SK-N-MC (cell line): ENCODE results near the gene RINL.
"Not testable (repeated sequence)": the region's sequence is repeated elsewhere in the genome, so short reads cannot be mapped to it uniquely, and the experiment has no call there.

Experiments used
- DNase-seq: peaks from one replicate; pipeline ENCODE4 v3.0.0-alpha.2; 2011; ENCODE audit warnings: low read depth, low spot score
- H3K27ac ChIP-seq: fragments of 200-600 bp; sonication (generic); 2 replicates; pipeline ENCODE4 v1.5.1; 2016; ENCODE audit warnings: mixed run types
- H3K36me3 ChIP-seq: fragments of 200-600 bp; sonication (generic); 2 replicates; pipeline ENCODE4 v1.6.1; 2017; ENCODE audit warnings: antibody characterized with exemption, low read length, mixed read lengths; ENCODE audit not compliant: insufficient read depth
- H3K4me3 ChIP-seq: fragments of 200-600 bp; sonication (generic); 2 replicates; pipeline ENCODE4 v1.5.1; 2016
- H3K9ac ChIP-seq: fragments of 200-600 bp; sonication (generic); 2 replicates; pipeline ENCODE4 v1.8.0; 2017; ENCODE audit warnings: mixed run types, mixed read lengths; ENCODE audit not compliant: insufficient read length
- H3K9me3 ChIP-seq: fragments of 200-600 bp; sonication (generic); 2 replicates; pipeline ENCODE4 v1.6.1; 2017; ENCODE audit warnings: low read depth, mild to moderate bottlenecking, antibody characterized with exemption, low read length, moderate library complexity, mixed read lengths
- EZH2 ChIP-seq: fragments of 200-600 bp; sonication (generic); IDR thresholded peaks from one replicate; pipeline ENCODE4 v1.6.1; 2017; ENCODE audit warnings: antibody characterized with exemption
- FOXP2 ChIP-seq: optimal IDR thresholded peaks from 2 replicates; pipeline ENCODE3; 2011; ENCODE audit warnings: mild to moderate bottlenecking, moderate library complexity; ENCODE audit not compliant: insufficient read depth; ENCODE audit errors: extremely low read length, control extremely low read depth
- POLR2AphosphoS5 ChIP-seq: IDR thresholded peaks from 2 replicates; pipeline ENCODE4 v1.6.1; 2012; ENCODE audit warnings: mild to moderate bottlenecking, low read depth, low read length, borderline replicate concordance

Gene RINL

GRCh38 chr19:38837656-38838121, 40.4 kb downstream of the RINL start:
- Histone ChIP-seq H3K9ac (no peak overlapping the region), H3K27ac (peak overlapping the region; percentile 57), H3K36me3 (peaks cover 75% of the 10 kb centered on the region), H3K9me3 (no peaks in the 10 kb centered on the region), H3K4me3 (no peak overlapping the region)
- DNase-seq, result no peak
- TF ChIP-seq EZH2 (no peak), FOXP2 (no peak), POLR2AphosphoS5 (no peak)

GRCh38 chr19:38836983-38837626, 41.0 kb downstream of the RINL start:
- peak overlapping the region; percentile 57; the same call in 1 of the 2 replicates for H3K27ac ChIP-seq
- H3K9me3 ChIP-seq, result no peaks in the 10 kb centered on the region
- H3K9ac ChIP-seq, result no peak overlapping the region
- no peak for DNase-seq
- peaks cover 69% of the 10 kb centered on the region for H3K36me3 ChIP-seq
- H3K4me3 ChIP-seq, result no peak overlapping the region
- no peak for TF ChIP-seq EZH2
- no peak for TF ChIP-seq FOXP2
- TF ChIP-seq POLR2AphosphoS5, result no peak

- H3K27ac ChIP-seq, result peak overlapping the region; percentile 57
- peaks cover 62% of the 10 kb centered on the region for H3K36me3 ChIP-seq
- no peak overlapping the region for H3K9ac ChIP-seq
- no peak for TF ChIP-seq FOXP2
- no peak for TF ChIP-seq EZH2
- no peak for TF ChIP-seq POLR2AphosphoS5
- no peaks in the 10 kb centered on the region for H3K9me3 ChIP-seq
- DNase-seq, result no peak
- no peak overlapping the region for H3K4me3 ChIP-seq
These were observed 41.7 kb downstream of the RINL start for GRCh38 chr19:38836159-38836982.

- no peaks in the 10 kb centered on the region for H3K9me3 ChIP-seq
- H3K4me3 ChIP-seq, result no peak overlapping the region
- no peak overlapping the region for H3K9ac ChIP-seq
- TF ChIP-seq EZH2, result no peak
- no peak for TF ChIP-seq FOXP2
- no peak; the same call in 1 of the 2 replicates for TF ChIP-seq POLR2AphosphoS5
- peaks cover 50% of the 10 kb centered on the region for H3K36me3 ChIP-seq
- DNase-seq, result no peak
- H3K27ac ChIP-seq, result peak overlapping the region; percentile 10
These were observed 43.5 kb downstream of the RINL start for GRCh38 chr19:38834590-38834989.

- no peak for DNase-seq
- H3K27ac ChIP-seq, result peak overlapping the region; percentile 10
- H3K9ac ChIP-seq, result no peak overlapping the region
- peaks cover 45% of the 10 kb centered on the region for H3K36me3 ChIP-seq
- H3K4me3 ChIP-seq, result no peak overlapping the region
- H3K9me3 ChIP-seq, result no peaks in the 10 kb centered on the region
- TF ChIP-seq POLR2AphosphoS5 (no peak), EZH2 (no peak), FOXP2 (no peak)
These were observed 44.0 kb downstream of the RINL start for GRCh38 chr19:38834104-38834490.

GRCh38 chr19:38833092-38833425, 45.0 kb downstream of the RINL start:
- Histone ChIP-seq H3K36me3 (peaks cover 38% of the 10 kb centered on the region), H3K9me3 (no peaks in the 10 kb centered on the region), H3K27ac (peak overlapping the region; percentile 84), H3K9ac (no peak overlapping the region), H3K4me3 (no peak overlapping the region)
- DNase-seq, result no peak
- TF ChIP-seq EZH2 (no peak), FOXP2 (no peak), POLR2AphosphoS5 (no peak)

- Histone ChIP-seq H3K9me3 (no peaks in the 10 kb centered on the region), H3K36me3 (peaks cover 29% of the 10 kb centered on the region; the same call in 1 of the 2 replicates), H3K4me3 (peak overlapping the region; percentile 74), H3K27ac (peak overlapping the region; percentile 3; the same call in 1 of the 2 replicates), H3K9ac (peak overlapping the region; percentile 68)
- no peak for DNase-seq
- TF ChIP-seq EZH2 (no peak), POLR2AphosphoS5 (no peak), FOXP2 (no peak)
These were observed 46.9 kb downstream of the RINL start for GRCh38 chr19:38831142-38831605.

- Histone ChIP-seq H3K36me3 (peaks cover 19% of the 10 kb centered on the region; the same call in 1 of the 2 replicates), H3K27ac (no peak overlapping the region), H3K4me3 (no peak overlapping the region), H3K9ac (no peak overlapping the region), H3K9me3 (no peaks in the 10 kb centered on the region)
- no peak for TF ChIP-seq POLR2AphosphoS5
- TF ChIP-seq FOXP2, result no peak
- TF ChIP-seq EZH2, result no peak
- no peak for DNase-seq
These were observed 47.9 kb downstream of the RINL start for GRCh38 chr19:38830039-38830733.

GRCh38 chr19:38829203-38829602, 48.9 kb downstream of the RINL start:
- not testable (repeated sequence) for H3K27ac ChIP-seq, DNase-seq, H3K9me3 ChIP-seq, H3K4me3 ChIP-seq, H3K9ac ChIP-seq
- H3K36me3 ChIP-seq, result peaks cover 19% of the 10 kb centered on the region; the same call in 1 of the 2 replicates
